HepG2 (cell line): ENCODE results near the gene THRSP. TPM values are rescaled to one million over a fixed set of nuclear protein-coding genes. Genes with fewer than 3 reads are reported as not detected.

Source experiments
- ARID2 ChIP-seq: sonication (generic); formaldehyde crosslinking; IDR thresholded peaks from 2 replicates; pipeline ENCODE4 v1.8.1; 2022; ENCODE audit warnings: mild to moderate bottlenecking, missing genetic modification reagents, borderline replicate concordance
- ETV5 ChIP-seq: IDR thresholded peaks from 2 replicates; pipeline ENCODE4 v1.6.1; 2018; ENCODE audit warnings: missing biosample characterization, missing genetic modification reagents, inconsistent platforms, borderline replicate concordance
- FOXO4 ChIP-seq: sonication (generic); formaldehyde crosslinking; conservative IDR thresholded peaks from 2 replicates; pipeline ENCODE4 v1.8.1; 2023; ENCODE audit warnings: missing genetic modification reagents
- HMG20A ChIP-seq: IDR thresholded peaks from 2 replicates; pipeline ENCODE4 v1.6.1; 2016; ENCODE audit warnings: borderline replicate concordance
- HOXA3 ChIP-seq: sonication (generic); formaldehyde crosslinking; IDR thresholded peaks from 2 replicates; pipeline ENCODE4 v1.5.0; 2020; ENCODE audit warnings: missing genetic modification reagents
- LRRFIP1 ChIP-seq: sonication (generic); formaldehyde crosslinking; conservative IDR thresholded peaks from 2 replicates; pipeline ENCODE4 v1.4.0; 2020; ENCODE audit warnings: missing genetic modification reagents
- NFKB2 ChIP-seq: sonication (generic); formaldehyde crosslinking; IDR thresholded peaks from 2 replicates; pipeline ENCODE4 v1.4.0; 2020; ENCODE audit warnings: missing genetic modification reagents, borderline replicate concordance
- PHF21A ChIP-seq: sonication (generic); formaldehyde crosslinking; IDR thresholded peaks from 2 replicates; pipeline ENCODE4 v1.5.0; 2020; ENCODE audit warnings: mild to moderate bottlenecking, missing genetic modification reagents
- RARA ChIP-seq: IDR thresholded peaks from 2 replicates; pipeline ENCODE4 v1.6.1; 2016; ENCODE audit warnings: missing genetic modification reagents, missing compliant biosample characterization
- TRIM24 ChIP-seq: sonication (generic); formaldehyde crosslinking; IDR thresholded peaks from 2 replicates; pipeline ENCODE4 v1.8.0; 2022; ENCODE audit warnings: mild to moderate bottlenecking, missing genetic modification reagents
- ZBTB42 ChIP-seq: sonication (generic); formaldehyde crosslinking; IDR thresholded peaks from 2 replicates; pipeline ENCODE4 v1.5.0; 2020; ENCODE audit warnings: mild to moderate bottlenecking, missing genetic modification reagents
- ZHX2 ChIP-seq, 2 experiments: sonication (generic) in 1 of 2; formaldehyde crosslinking in 1 of 2; IDR thresholded peaks; 2 replicates each; pipeline versions ENCODE4 v1.6.1 to v1.9.0; 2014 to 2022; ENCODE audit warnings: antibody characterized with exemption in 1 of 2, borderline replicate concordance in 1 of 2, inconsistent platforms in 1 of 2, low read depth in 1 of 2, missing genetic modification reagents in 1 of 2
- ZMAT5 ChIP-seq: sonication (generic); formaldehyde crosslinking; IDR thresholded peaks from 2 replicates; pipeline ENCODE4 v1.5.0; 2020; ENCODE audit warnings: mild to moderate bottlenecking, low read depth, missing genetic modification reagents, borderline replicate concordance
- ZNF451 ChIP-seq: sonication (generic); formaldehyde crosslinking; IDR thresholded peaks from 2 replicates; pipeline ENCODE4 v1.5.0; 2020; ENCODE audit warnings: mild to moderate bottlenecking, missing genetic modification reagents
- ZNF766 ChIP-seq: sonication (generic); formaldehyde crosslinking; IDR thresholded peaks from 2 replicates; pipeline ENCODE4 v1.5.0; 2020; ENCODE audit warnings: missing genetic modification reagents, borderline replicate concordance
- ZNF83 ChIP-seq: sonication (generic); formaldehyde crosslinking; IDR thresholded peaks from 2 replicates; pipeline ENCODE4 v1.4.0; 2020; ENCODE audit warnings: missing genetic modification reagents, mild to moderate bottlenecking, borderline replicate concordance
- ZSCAN5A ChIP-seq: sonication (generic); formaldehyde crosslinking; IDR thresholded peaks from 2 replicates; pipeline ENCODE4 v1.8.0; 2022; ENCODE audit warnings: mild to moderate bottlenecking, missing genetic modification reagents, borderline replicate concordance
- polyA plus RNA-seq, 8 experiments: library from polyadenylated mRNA; depleted of rRNA in 3 of 8; stranded (reverse) in 7 of 8; unstranded in 1 of 8; fragments of >200 nt; fragmentation: Illumina TruSeq in 4 of 8; extraction: Trizol in 4 of 8; gene quantifications; 2 replicates each; pipeline versions ENCODE4 v1.2.1 to v1.2.3, GENCODE V29; 2011 to 2016; ENCODE audit warnings: low read depth in 4 of 8, missing spikeins in 1 of 8, mixed read lengths in 1 of 8; ENCODE audit not compliant: insufficient read depth in 1 of 8
- total RNA-seq, 5 experiments: library from RNA; depleted of rRNA; stranded (reverse); fragments of >200 nt; fragmentation: Illumina TruSeq; extraction: Trizol; gene quantifications; 2 replicates each; pipeline ENCODE4 v1.2.3, GENCODE V29; 2016; ENCODE audit warnings: low read depth in 1 of 5

The THRSP gene
- total and polyA plus RNA-seq, 2 of the 13 experiments (the other 11 are each of a cell fraction or from before 2014, with no cell fraction given): 0.13 to 0.58 TPM

GRCh38 chr11:78039919-78040671, 23.6 kb upstream of the THRSP start (continued):
- TF ChIP-seq ARID2 (CRISPR knock-in tag) (no peak), ZNF451 (no peak), ETV5 (CRISPR knock-in tag) (peak; percentile 94), PHF21A (CRISPR knock-in tag) (0 out of 2 replicates have a peak, but pooled peaks have one; percentile 42), TRIM24 (CRISPR knock-in tag) (no peak), NFKB2 (no peak), ZMAT5 (no peak), ZBTB42 (no peak), ZNF766 (CRISPR knock-in tag) (no peak), ZNF83 (CRISPR knock-in tag) (no peak), HOXA3 (CRISPR knock-in tag) (peak; percentile 68), ZHX2 (IDR thresholded peaks at IDR 0.05; ENCODE audit: low read depth) (no peak), ZHX2 (CRISPR knock-in tag; IDR thresholded peaks at IDR 0.05; ENCODE audit: borderline replicate concordance) (no peak), LRRFIP1 (CRISPR knock-in tag) (no peak), RARA (CRISPR knock-in tag) (peak; percentile 76), FOXO4 (CRISPR knock-in tag) (no peak), ZSCAN5A (CRISPR knock-in tag) (no peak), HMG20A (peak; percentile 50; the same call in 1 of the 2 replicates)
